ENCODE measurements around the gene CAPN1. TPM values are rescaled to one million over a fixed set of nuclear protein-coding genes. Genes with fewer than 3 reads are reported as not detected.

Gene CAPN1
- total and polyA plus RNA-seq, 2 donors (not counting 1 experiment from before 2014, with no cell fraction given): 192 to 202 TPM

GRCh38 chr11:65132988-65133700 lies 48.6 kb upstream of the CAPN1 start:
- ATAC-seq (ENCODE audit: low read depth): peak; percentile 13
- peak overlapping the region; percentile 98 to 99 for H3K27ac ChIP-seq (ENCODE audit: low read length in 2 of 2)
- ChIA-PET POLR2A (interaction anchor here (0.7 to 8.8 kb wide), 8 partner anchors 14 to 659 kb away, joined by 3 to 160 read pairs (median 4); partner anchors contain the start of genes CAPN1, FAU, MRPL49 and POLA2), CTCF (interaction anchor here (1.2 to 7.5 kb wide), 7 partner anchors 11 to 47 kb away, joined by 4 to 64 read pairs (median 26); partner anchors contain the start of genes CAPN1, FAU, MRPL49 and TM7SF2)
- peak overlapping the region; percentile 81 to 99 (median 96) for H3K4me3 ChIP-seq (ENCODE audit: control extremely low read depth in 1 of 5, extremely low read depth in 1 of 5, insufficient read depth in 1 of 5, low read depth in 2 of 5, low read length in 4 of 5)
- peaks cover 3 to 42% of the 10 kb centered on the region in 2 experiments for H3K36me3 ChIP-seq (replicated peaks in 1 of 2; ENCODE audit: control extremely low read depth in 1 of 2, control insufficient read depth in 1 of 2, extremely low read depth in 1 of 2, insufficient read depth in 2 of 2, low read length in 1 of 2)
- no peaks in the 10 kb centered on the region for H3K27me3 ChIP-seq (replicated peaks in 1 of 4; ENCODE audit: control extremely low read depth in 1 of 4, control insufficient read depth in 3 of 4, insufficient read depth in 4 of 4, low read length in 3 of 4)
- peak overlapping the region; percentile 89 for H3K4me2 ChIP-seq (replicated peaks; ENCODE audit: low read depth, low read length, poor library complexity, severe bottlenecking)
- TF ChIP-seq CTCF (IDR thresholded peaks at IDR 0.05) (no peak), EZH2 (IDR thresholded peaks at IDR 0.05; ENCODE audit: borderline replicate concordance, insufficient read depth, low read depth, low read length, poor library complexity, severe bottlenecking) (no peak)
- H3K9me3 ChIP-seq (ENCODE audit: control extremely low read depth in 1 of 3, control insufficient read depth in 2 of 3, insufficient read depth in 1 of 3, low read length in 2 of 3): no peaks in the 10 kb centered on the region
- H3K27ac Mint-ChIP-seq: peak overlapping the region; percentile 99
- 18% methylated on average over 13 of the region's 18 CpGs for WGBS (ENCODE audit: insufficient coverage)
- no peaks in the 10 kb centered on the region for H3K9me3 Mint-ChIP-seq (ENCODE audit: insufficient read depth)
- peak overlapping the region; percentile 99 for H3K9ac ChIP-seq (ENCODE audit: low read length)
- H2AFZ ChIP-seq (ENCODE audit: insufficient read depth, low read depth, low read length, poor library complexity, severe bottlenecking): no peak overlapping the region
- intact Hi-C loops (cut with micrococcal nuclease): loop anchor here (1.0 to 5.0 kb wide), 5 partner anchors 11 to 484 kb away; partner anchors contain the start of genes CAPN1, FAU, MRPL49 and PCNX3
- H3K4me1 ChIP-seq (ENCODE audit: control insufficient read depth in 2 of 2, insufficient read depth in 2 of 2, low read length in 2 of 2): peaks cover 43 to 71% of the 10 kb centered on the region in 2 donors
- H4K20me1 ChIP-seq (ENCODE audit: control insufficient read depth, insufficient read depth, low read length, poor library complexity, severe bottlenecking): peaks cover 59% of the 10 kb centered on the region
- no peaks in the 10 kb centered on the region for H3K27me3 Mint-ChIP-seq
- peak; percentile 82 for DNase-seq
- peaks cover 70% of the 10 kb centered on the region for H3K4me1 Mint-ChIP-seq
- peak overlapping the region; percentile 97 for H3K4me3 Mint-ChIP-seq
- H3K79me2 ChIP-seq (ENCODE audit: control insufficient read depth, insufficient read depth, low read length): peaks cover 79% of the 10 kb centered on the region
